ENCODE results near the gene FGFR3.
A peak's percentile ranks its signal among the peaks of the same experiment; 100 is the strongest.

Gene FGFR3

DNA sequence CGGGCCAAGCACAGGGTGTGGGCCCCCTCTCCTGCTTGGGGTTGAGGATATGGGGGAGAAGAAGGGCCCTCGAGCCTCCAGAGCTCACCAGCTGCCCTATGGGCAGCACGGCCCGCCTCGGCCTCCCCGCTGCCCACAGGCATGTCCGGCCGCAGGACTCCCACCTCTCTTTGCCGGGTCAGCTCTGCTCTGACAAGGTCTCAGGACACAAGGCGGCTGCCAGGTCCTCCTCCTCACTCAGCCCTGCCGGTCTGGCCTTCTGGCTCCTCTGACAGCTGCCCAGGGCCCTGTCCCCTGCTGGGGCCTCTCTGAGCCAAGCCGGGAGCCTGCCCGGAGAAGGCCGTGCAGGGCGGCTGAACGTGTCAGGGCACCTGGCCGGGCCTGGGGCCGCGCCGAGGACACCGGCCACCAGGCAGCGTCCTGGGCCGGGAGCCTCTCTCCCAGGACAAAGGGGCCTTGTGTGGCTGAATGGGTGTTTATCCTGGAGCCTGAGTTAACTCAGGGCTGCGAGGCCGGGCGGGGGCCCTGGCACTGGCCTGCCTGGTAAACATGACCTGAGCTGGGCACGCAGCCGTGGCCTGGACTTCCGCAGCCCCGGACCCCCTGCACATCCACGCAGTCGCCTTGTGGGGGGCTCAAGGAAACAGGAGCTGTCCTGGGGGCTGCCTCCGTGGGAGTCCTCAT lies 46.0 kb upstream of the FGFR3 start:
- TF ChIP-seq, protein P1, sequence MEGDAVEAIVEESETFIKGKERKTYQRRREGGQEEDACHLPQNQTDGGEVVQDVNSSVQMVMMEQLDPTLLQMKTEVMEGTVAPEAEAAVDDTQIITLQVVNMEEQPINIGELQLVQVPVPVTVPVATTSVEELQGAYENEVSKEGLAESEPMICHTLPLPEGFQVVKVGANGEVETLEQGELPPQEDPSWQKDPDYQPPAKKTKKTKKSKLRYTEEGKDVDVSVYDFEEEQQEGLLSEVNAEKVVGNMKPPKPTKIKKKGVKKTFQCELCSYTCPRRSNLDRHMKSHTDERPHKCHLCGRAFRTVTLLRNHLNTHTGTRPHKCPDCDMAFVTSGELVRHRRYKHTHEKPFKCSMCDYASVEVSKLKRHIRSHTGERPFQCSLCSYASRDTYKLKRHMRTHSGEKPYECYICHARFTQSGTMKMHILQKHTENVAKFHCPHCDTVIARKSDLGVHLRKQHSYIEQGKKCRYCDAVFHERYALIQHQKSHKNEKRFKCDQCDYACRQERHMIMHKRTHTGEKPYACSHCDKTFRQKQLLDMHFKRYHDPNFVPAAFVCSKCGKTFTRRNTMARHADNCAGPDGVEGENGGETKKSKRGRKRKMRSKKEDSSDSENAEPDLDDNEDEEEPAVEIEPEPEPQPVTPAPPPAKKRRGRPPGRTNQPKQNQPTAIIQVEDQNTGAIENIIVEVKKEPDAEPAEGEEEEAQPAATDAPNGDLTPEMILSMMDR (conservative IDR thresholded peaks at IDR 0.05; ENCODE audit: low read depth, low read length), result no peak
- no peak overlapping the region for H3K4me3 ChIP-seq (ENCODE audit: low read depth, low read length)
- DNase-seq (ENCODE audit: low read depth), result no peak

DNA sequence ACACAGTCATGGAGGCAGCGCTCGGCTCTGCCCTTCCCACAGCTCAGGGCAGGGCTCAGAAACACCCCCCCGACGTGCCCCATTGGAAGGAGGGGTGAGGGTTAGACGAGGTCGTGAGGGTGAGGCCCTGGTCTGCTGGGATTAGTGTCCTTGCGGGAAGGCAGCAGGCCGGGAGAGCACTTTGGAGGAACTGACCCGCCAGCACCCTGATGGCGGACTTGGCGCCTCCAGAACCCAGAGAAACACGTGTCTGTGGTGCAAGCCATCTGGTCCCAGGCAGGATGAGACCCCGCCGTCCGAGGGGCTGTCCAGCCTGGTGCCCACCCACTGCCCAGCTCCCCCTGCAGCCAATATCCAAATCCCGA lies 45.5 kb upstream of the FGFR3 start:
- no peak overlapping the region for H3K4me3 ChIP-seq (ENCODE audit: low read depth, low read length)
- TF ChIP-seq, protein P1 (conservative IDR thresholded peaks at IDR 0.05; ENCODE audit: low read depth, low read length), result no peak
- DNase-seq (ENCODE audit: low read depth), result no peak

DNA sequence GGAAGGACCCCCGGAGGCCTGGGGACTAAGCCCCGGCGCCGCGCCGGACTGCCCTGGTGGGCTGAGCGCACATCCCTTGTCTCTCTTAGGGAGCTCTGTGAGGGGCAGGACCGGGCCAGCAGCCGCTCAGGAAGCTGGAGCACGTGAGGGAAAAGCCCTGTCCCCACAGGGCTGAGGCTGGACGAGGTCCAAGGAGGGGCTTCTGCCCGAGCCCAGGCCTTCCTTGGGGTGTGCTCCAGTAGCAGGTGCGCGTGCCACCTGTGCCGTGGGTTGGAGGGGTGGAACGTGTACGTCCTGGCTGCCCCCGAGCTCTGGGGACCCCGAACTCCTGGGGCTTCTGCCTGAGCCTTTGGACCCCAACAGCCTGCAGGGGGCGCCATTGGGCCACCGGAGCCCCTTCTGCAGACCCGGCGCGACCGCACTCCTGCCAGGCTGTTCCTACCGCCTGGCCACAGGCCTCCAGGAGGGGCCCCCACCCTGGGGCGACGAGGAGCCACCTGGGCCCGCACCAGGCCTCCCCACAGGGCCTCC lies 44.6 kb upstream of the FGFR3 start:
- peak; percentile 68 for DNase-seq (ENCODE audit: low read depth)
- peak overlapping the region; percentile 25 for H3K4me3 ChIP-seq (ENCODE audit: low read depth, low read length)
- TF ChIP-seq, protein P1 (conservative IDR thresholded peaks at IDR 0.05; ENCODE audit: low read depth, low read length), result peak; percentile 80

DNA sequence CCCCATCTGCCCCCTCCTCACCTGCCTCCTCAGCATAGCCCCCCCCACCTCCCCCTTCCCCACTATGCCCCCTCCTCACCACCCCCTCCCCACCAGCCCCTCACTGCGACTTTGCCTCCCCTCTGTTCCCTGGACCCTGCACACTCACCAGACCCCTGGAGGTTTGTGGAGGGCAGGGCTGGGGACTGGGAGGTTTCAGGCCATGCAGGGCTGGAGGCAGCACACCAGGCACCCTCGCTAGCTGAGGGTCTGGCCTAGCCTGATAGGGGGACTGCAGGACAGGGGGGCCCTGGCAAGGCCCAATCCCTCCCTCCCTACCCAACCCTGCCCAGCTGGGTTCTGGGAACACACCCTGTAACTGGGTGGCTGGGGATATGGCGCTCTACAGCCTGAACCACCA lies 43.7 kb upstream of the FGFR3 start:
- no peak overlapping the region for H3K4me3 ChIP-seq (ENCODE audit: low read depth, low read length)
- TF ChIP-seq, protein P1 (conservative IDR thresholded peaks at IDR 0.05; ENCODE audit: low read depth, low read length), result no peak
- DNase-seq (ENCODE audit: low read depth), result no peak

DNA sequence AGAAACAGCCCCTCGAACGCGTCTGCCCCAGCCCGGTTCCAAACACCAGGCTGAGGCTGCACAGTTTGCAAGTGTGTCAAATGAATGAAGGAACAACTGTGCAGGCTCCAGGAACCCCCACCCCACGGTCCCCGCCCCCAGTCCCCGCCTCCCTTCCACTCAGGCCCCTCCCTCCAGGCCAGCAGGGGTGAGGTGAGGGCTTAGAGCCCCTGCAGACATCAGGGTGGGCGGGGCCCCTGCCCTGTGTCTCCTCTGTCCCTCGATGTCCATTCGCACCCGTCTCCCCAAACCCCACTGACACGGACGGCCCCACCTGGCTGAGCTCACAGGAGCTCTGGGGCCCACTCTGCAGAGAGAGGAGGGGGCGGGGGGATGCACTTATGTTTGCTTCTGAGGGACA lies 43.3 kb upstream of the FGFR3 start:
- H3K4me3 ChIP-seq (ENCODE audit: low read depth, low read length), result no peak overlapping the region
- DNase-seq (ENCODE audit: low read depth), result no peak
- TF ChIP-seq, protein P1 (conservative IDR thresholded peaks at IDR 0.05; ENCODE audit: low read depth, low read length), result no peak

DNA sequence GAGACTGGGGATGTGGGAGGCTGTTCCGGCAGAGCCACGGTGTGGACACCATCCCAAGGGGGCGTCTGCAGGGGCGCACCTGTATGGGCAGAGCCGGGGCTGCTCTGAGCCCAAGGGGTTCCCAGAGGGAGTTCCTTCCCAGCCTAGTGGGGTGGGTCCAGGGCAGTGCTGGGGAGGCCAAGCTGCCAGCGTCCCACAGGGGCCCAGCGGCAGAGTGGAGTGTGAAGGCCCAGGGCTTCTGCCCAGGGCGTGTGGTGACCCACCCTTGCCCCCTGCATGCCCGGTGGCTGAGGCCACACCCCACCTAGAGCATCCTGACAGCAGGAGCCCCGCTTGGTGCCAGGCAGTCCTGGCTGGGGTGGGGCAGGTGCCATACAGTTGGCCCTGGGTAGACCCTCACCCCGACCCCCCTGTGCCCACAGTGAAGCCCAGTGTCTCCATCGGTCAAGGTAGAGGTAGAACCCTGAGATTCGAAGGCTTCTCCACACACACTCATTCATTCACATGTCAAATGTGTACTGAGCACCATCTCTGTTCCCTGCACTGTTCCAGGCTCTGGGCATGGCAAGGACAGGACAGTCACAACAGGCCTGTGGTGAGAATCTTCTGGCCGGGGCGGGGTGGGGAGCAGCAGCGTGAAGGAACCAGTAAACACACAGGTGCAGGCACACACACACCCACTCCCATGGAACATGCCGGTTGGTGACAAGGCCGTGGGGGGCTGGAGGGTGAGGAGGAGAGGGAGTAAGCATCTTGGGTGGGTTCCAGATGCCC lies 42.5 kb upstream of the FGFR3 start:
- DNase-seq (ENCODE audit: low read depth), result no peak

More for the DNA sequence above, 42.5 kb upstream of the FGFR3 start:
- TF ChIP-seq, protein P1 (conservative IDR thresholded peaks at IDR 0.05; ENCODE audit: low read depth, low read length), result no peak
- H3K4me3 ChIP-seq (ENCODE audit: low read depth, low read length), result no peak overlapping the region

Data from choroid plexus epithelial cell (primary cell).